Ovary (tissue), 9 donors: ENCODE measurements around the gene UNC5B. TPM values are rescaled to one million over a fixed set of nuclear protein-coding genes. Genes with fewer than 3 reads are reported as not detected.

Experiments used
- DNase-seq, 5 donors: peaks; one replicate each; pipeline ENCODE4 v3.0.0-alpha.2; 2019 to 2020
- H3K27ac ChIP-seq, 2 donors: fragments of 200-600 bp; one replicate each; pipeline versions ENCODE4 v1.5.1 to v1.8.0; 2019 to 2022
- H3K27me3 ChIP-seq: fragments of 200-600 bp; one replicate; pipeline ENCODE4 v1.8.0; 2022
- H3K36me3 ChIP-seq: fragments of 200-600 bp; sonication (generic); one replicate; pipeline ENCODE4 v1.5.1; 2019
- H3K4me1 ChIP-seq: one replicate; pipeline ENCODE4 v1.8.1; 2013; ENCODE audit warnings: mild to moderate bottlenecking, moderate library complexity; ENCODE audit not compliant: insufficient read depth
- H3K4me3 ChIP-seq: fragments of 200-600 bp; sonication (generic); one replicate; pipeline ENCODE4 v1.5.1; 2017
- H3K9me3 ChIP-seq, 2 donors: fragments of 200-600 bp in 1 of 2; sonication (generic) in 1 of 2; one replicate each; pipeline versions ENCODE4 v1.5.1 to v1.8.1; 2013 to 2019; ENCODE audit warnings: mild to moderate bottlenecking in 1 of 2, moderate library complexity in 1 of 2
- CTCF ChIP-seq, 3 donors: fragments of 450-650 bp in 2 of 3; fragments of 200-600 bp in 1 of 3; IDR thresholded peaks; one replicate each; pipeline versions ENCODE4 v1.5.1 to v1.8.0; 2016 to 2022; ENCODE audit warnings: antibody characterized with exemption in 3 of 3, mild to moderate bottlenecking in 1 of 3
- EP300 ChIP-seq: sonication (generic); formaldehyde crosslinking; IDR thresholded peaks from one replicate; pipeline ENCODE4 v1.6.1; 2017; ENCODE audit warnings: antibody characterized with exemption
- POLR2A ChIP-seq: fragments of 450-650 bp; IDR thresholded peaks from one replicate; pipeline ENCODE4 v1.6.1; 2017; ENCODE audit warnings: antibody characterized with exemption, mild to moderate bottlenecking, moderate library complexity
- WGBS, 3 donors: extraction: QIAGEN DNeasy Blood & Tissue Kit in 1 of 3; methylation state at CpG; one replicate each; pipeline versions ENCODE4 v1.1.5 to v1.1.7; 2013 to 2017; 5-methylcytosine and 5-hydroxymethylcytosine counted together
- intact Hi-C, 4 donors: fragments of 100-400 bp; cut with DNase I; formaldehyde crosslinking; loops; one replicate each; pipeline versions ENCODE4 v1.11.0 to v1.15.1; 2022 to 2023
- polyA plus RNA-seq, 2 donors: library from polyadenylated mRNA; stranded (reverse); fragments of 200-250 nt in 1 of 2; fragments of 350-450 nt in 1 of 2; fragmentation: Illumina TruSeq in 1 of 2; extraction: RNeasy Lipid Tissue Mini Kit (QIAGEN cat#74804) in 1 of 2; gene quantifications; one replicate each; pipeline ENCODE4 v1.2.3, GENCODE V29; 2013 to 2014
- total RNA-seq, 7 donors: library from RNA; depleted of rRNA in 2 of 7; stranded (reverse); fragments of >200 nt in 2 of 7; fragmentation: NEBNext Ultra II Directional in 3 of 7; extraction: Animal tissue kit (Norgen Biotek cat#: 25700) in 3 of 7; gene quantifications; one replicate each; pipeline versions ENCODE4 v1.1.0 to v1.2.4, GENCODE V29; 2016 to 2023
- donor health status: DM: no; HTN: no; CAD: no; lungs with moderate emphysema.
- donor health status: DM: no; HTN: no; CAD: no.
- donor health status: Bipolar disorder and iron deficiency.
- donor health status: DM: yes; HTN: yes; CAD: no.
- donor health status: DM: no; HTN: no; CAD: no.
- donor health status: DM: yes; HTN: yes; CAD: no.

Gene UNC5B
- total and polyA plus RNA-seq, 9 donors, result 2.7 to 48.0 (median 6.3) TPM

- H3K4me1 ChIP-seq, result peaks cover 13% of the 10 kb centered on the region
- no peaks in the 10 kb centered on the region for H3K9me3 ChIP-seq
- WGBS, 3 donors, result 89 to 92% (median 92%) methylated on average over 15 of the region's 15 CpGs
- no peaks in the 10 kb centered on the region for H3K27me3 ChIP-seq
- no peak overlapping the region for H3K4me3 ChIP-seq
- TF ChIP-seq CTCF (IDR thresholded peaks at IDR 0.05) (no peak), EP300 (no peak)
- H3K36me3 ChIP-seq, result no peaks in the 10 kb centered on the region
- H3K27ac ChIP-seq, result no peak overlapping the region
- no peak for DNase-seq
- intact Hi-C loops, result no loop called here
Measured at GRCh38 chr10:71335173-71335708, 122.9 kb downstream of the UNC5B start.

DNA sequence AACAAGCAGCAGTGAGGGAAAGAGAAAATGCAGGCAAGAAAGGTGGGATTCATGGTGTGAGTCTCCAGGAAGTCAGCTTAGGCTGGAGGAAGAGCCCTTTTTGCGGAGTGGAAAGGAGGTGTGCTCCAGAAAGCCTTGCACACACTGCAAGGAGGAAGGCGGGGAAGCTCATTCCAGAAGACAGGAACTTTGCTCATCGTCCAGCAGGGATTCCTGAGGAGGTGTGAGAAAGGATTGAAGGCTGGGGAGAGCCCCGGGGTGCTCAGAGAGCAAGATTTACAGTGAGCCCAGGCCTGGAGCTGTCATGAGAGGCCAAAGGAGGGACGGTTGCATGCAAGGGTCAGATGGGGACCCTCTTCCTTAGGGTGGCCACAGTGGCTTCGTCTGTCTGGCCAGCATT lies 124.3 kb downstream of the UNC5B start:
- DNase-seq, result no peak
- TF ChIP-seq EP300, result no peak
- no peak for TF ChIP-seq POLR2A
- TF ChIP-seq CTCF (IDR thresholded peaks at IDR 0.05), result no peak
- intact Hi-C loops, result no loop called here
- 71 to 80% (median 76%) methylated on average over 6 of the region's 6 CpGs for WGBS, 3 donors
- Histone ChIP-seq H3K27me3 (no peaks in the 10 kb centered on the region), H3K4me1 (peaks cover 13% of the 10 kb centered on the region), H3K27ac (no peak overlapping the region), H3K4me3 (no peak overlapping the region), H3K36me3 (no peaks in the 10 kb centered on the region), H3K9me3 (no peaks in the 10 kb centered on the region)

DNA sequence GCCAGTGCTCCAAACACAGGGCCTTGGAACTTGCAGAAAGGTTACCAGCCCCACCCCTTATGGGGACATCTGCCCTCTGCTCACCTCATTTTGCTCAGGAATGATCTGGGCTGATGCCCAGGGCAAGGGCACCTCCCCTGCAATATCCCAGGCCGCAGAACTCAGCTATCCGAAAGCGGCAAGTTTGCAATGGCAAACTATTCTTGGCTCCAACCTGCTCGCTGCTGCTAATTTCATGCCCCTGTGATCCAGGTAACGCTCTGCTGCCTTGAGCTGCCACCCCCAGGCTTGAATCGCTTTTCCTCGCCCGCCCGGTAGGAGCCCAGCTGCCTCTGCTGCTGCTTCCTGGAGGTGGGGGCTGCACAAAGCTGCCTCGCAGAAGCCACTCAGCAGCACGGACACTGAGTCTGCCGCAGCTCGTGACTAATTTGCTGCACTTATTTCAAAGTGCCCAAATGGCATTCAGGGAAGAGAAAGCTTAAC lies 124.9 kb downstream of the UNC5B start:
- no peak overlapping the region for H3K4me3 ChIP-seq
- no peaks in the 10 kb centered on the region for H3K27me3 ChIP-seq
- 92 to 95% (median 94%) methylated on average over 13 of the region's 13 CpGs for WGBS, 3 donors
- no peak for TF ChIP-seq POLR2A
- TF ChIP-seq EP300, result no peak
- TF ChIP-seq CTCF (IDR thresholded peaks at IDR 0.05), result no peak
- H3K4me1 ChIP-seq, result peaks cover 13% of the 10 kb centered on the region
- intact Hi-C loops, result no loop called here
- H3K9me3 ChIP-seq, result no peaks in the 10 kb centered on the region
- no peak overlapping the region for H3K27ac ChIP-seq
- H3K36me3 ChIP-seq, result no peaks in the 10 kb centered on the region
- DNase-seq, result no peak

DNA sequence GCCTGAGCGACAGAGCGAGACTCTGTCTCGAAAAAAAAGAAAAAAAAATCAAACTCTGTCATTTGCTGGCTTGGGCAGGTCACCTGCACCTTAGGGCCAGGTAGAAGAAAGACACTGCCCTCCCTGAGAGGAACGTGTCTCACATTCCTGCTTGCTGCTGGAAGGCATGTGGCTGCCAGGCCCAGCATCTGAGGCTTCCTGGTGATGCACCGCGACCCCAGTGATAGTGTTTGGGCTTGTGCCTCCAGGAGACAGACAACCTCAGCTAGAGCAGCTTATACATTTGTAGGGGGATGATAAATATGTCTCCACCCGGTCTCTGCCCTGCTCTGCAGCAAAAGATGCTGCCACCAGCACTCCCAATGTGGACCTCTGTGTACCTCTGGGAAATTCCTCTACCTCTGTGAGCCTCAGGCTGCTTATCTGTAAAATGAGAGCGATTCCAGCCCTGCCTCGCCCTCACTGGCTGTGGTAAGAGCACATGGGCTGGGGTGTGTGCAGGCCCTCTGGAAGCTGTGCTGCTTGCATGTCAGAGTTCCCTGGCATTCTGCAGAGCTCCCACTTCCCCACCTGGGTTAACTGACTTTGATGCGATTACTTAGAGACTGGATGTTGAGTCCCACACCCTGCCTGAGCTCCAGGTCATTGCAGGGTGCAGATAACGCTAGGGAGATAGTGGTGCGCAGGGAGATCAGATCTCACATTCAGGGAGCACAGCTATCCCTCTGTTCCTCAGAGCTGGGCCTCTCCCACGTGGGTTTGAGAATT lies 126.5 kb downstream of the UNC5B start:
- Histone ChIP-seq H3K27ac (no peak overlapping the region), H3K27me3 (no peaks in the 10 kb centered on the region), H3K36me3 (no peaks in the 10 kb centered on the region), H3K4me1 (peaks cover 4% of the 10 kb centered on the region), H3K9me3 (no peaks in the 10 kb centered on the region), H3K4me3 (no peak overlapping the region)
- intact Hi-C loops, result no loop called here
- no peak for TF ChIP-seq EP300
- no peak for TF ChIP-seq CTCF (IDR thresholded peaks at IDR 0.05)
- TF ChIP-seq POLR2A, result no peak
- 78 to 82% (median 78%) methylated on average over 12 to 13 of the region's 13 CpGs for WGBS, 3 donors
- DNase-seq, result no peak
